HG03520 (cell line): Measurements from ENCODE around the gene ACTBL2.
"Not testable (repeated sequence)": the region's sequence is repeated elsewhere in the genome, so short reads cannot be mapped to it uniquely, and the experiment has no call there.

Source experiments
- ATAC-seq: cut with Tn5 transposase; IDR thresholded peaks from one replicate; pipeline ENCODE4 v1.9.1; 2021; ENCODE audit warnings: mild to moderate bottlenecking, moderate library complexity; ENCODE audit not compliant: unreplicated experiment

ACTBL2 gene

DNA sequence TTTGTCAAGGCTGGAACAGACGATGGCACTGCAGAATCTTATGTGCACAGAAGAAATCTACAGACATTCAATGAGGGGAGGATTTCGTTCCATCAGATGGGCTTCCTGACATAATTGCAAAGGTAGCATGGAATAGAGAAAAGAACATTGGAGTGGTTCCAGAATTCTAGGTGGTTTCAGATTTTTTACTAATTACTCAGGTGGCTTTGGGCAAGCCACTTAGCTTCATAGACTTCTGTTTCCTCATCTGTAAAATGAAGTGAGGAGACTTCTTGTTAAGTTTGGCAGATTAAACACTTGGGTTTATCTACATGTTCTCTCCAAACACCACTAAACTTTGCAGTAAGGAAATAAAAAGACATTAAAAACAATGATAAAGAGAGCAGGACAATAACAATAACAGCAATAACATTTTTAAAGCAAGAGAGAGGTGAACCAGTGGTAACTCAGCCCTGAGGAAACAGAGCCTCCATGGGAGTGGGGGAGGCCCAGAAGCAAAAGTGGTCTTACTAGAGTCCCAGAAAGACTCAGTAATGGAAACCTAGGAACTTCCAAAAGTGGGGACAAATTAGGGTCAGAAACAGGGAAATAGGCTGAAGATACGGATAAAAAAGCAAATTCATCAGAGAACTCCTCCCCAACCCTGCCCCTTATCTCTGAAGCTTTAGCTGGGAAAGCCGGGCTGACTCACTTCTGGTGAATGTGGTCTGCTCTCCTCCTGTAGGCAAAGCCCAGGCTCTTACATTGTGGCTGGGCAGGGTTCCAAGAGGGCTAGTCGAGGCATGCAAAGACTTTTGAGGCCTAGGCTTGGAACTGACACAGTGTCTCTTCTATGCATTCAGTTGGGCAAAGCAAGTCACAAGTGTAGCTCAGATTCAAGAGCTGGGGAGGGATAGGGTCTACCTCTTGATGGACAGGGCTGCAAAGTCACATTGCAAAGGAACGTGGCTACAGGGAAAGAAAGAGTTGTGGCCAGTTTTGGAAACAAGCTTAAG lies 11.8 kb upstream of the ACTBL2 start:
- no peak for ATAC-seq

DNA sequence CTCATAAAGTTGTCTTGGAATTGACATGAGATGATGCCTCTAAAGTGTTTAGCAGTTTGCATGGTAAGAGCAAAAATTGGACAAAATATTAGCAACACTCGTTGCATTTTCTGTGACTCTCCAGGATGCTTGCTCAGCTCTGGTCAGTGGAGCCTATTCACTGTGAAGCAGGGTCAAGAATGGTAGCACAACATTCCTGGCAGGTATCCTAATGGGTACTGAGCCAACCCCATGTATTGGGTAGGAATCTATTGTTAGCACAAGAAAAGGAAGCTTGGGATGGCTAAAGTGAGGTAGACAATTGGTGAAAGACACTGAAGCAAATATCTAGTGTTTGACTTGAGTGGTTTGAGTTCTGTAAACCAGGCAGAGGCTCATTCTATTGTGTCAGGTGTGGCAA lies 10.4 kb upstream of the ACTBL2 start:
- ATAC-seq: no peak

DNA sequence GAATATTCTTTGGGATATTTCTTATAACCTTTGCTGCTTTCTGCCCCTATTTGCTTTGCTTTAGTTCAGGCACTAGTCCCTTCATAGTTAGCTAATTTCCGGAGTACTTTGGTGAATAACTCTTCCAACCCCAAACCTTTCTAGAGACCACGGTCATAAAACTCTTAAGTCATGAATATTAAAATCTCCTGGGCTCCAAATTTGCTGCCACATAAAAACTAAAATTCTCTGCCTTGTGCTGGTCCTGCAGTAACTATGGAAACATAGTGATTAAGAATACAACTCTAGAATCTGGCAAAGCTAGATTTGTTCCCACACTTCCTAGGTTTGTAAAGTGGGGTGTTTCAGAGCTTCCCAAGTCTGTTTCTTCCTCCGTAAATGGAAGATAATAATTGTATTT lies 10.0 kb upstream of the ACTBL2 start:
- no peak for ATAC-seq

DNA sequence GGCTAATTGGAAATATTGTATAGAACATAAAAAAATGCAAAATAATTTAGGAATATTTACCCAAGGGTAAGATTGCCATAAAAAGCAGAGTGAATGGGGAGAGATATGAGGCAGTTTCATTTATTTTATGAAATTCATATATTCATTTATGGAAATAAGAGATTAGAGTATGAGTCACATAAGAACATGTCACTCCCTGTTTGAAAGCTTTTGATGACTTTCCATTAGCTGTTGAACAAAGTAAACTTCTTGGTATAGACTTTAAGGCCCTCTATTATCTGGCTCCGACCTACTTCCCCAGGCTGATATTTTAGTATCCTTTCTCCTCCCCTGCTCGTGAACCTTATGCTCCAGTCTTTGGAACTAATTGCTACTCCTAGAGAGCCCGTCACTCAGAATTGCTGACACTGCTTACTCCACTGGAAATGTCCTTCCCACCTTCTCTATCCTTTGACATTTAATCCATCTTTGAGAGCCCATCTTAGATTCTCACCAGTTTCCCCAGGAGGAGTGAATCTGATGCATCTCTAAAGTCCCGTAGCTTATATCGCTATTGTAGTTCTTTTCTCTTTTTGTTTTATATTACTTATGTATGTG lies 8.9 kb upstream of the ACTBL2 start:
- ATAC-seq: no peak

DNA sequence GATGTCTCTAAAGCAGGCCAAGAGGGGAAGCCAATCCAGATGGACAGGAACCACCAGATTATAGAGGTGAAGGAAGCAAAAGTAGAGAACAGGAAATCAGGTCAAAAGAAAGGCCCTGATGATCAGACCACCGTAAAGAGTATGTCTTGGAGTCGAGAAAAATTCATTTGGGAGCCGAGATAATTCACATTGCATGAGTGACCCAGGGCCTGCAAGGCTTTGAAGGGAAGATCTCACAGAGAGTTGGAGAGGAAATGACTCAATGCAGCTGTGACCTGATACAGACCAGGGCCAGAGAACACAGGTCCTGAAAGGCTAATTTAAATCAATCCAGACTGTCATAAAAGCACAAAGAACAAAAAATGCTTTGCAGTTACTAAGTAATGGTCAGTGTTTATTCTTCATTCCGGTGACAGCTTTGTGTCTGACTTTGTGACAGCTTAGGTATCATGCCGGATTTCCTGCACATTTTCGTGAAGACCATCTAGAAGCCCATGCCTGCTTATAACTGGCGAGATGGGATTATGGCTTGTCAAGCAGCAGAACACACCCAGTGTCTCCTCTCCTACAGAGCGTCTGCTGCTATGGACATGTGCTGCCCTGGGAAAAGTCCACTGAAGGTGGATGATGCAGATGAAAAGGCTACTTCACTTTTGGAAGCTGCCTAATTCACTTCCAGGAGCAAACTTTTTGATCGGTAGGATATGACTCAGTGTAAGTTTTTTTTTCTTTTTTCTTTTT lies 5.8 kb upstream of the ACTBL2 start:
- ATAC-seq: no peak

DNA sequence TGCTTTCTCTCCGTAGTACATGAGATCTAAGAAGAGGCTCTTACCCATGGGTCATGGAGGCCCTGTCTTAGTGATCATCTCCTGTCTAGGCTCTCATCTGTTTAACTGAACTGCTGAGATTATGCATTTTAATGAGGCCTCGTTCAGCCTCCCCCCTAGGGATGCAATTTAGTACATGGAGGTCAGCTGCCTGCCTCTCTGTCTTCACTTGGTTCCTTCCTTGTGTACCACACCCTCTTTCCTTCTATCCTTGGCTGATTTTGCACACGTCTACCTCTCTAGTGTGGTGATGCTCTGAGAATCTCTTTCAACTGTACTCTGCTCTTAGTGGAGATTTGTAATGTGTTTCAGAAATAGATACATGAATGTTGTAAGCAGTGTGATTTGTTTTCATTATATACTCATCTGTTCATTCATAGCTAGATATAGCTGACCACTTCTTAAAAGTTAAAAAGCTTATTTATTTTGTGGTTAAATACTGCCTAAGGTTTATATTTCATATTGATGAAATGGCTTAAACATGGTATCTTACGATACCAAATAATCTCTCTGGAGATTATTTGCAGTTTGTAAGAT lies 3.5 kb upstream of the ACTBL2 start:
- ATAC-seq: no peak

DNA sequence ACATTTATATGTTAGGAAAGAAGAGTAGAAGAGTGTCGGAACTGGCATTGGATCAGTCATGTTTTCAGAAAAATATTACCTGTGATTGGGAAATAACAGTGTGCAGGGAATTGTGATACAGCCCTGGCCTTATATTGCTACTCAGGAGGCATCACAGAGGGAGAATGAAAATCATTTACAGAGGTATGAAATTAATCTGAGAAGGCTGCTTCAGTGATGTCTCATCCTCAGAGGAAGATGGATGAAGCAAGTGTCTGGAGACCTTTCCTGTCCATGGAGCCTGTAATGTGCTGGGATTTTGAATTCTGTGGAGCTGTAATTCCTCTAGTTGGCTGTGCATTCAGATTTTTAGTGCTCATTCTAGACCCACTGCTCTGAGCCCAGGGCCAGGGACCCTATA lies 3.8 kb downstream of the ACTBL2 start:
- no peak for ATAC-seq

DNA sequence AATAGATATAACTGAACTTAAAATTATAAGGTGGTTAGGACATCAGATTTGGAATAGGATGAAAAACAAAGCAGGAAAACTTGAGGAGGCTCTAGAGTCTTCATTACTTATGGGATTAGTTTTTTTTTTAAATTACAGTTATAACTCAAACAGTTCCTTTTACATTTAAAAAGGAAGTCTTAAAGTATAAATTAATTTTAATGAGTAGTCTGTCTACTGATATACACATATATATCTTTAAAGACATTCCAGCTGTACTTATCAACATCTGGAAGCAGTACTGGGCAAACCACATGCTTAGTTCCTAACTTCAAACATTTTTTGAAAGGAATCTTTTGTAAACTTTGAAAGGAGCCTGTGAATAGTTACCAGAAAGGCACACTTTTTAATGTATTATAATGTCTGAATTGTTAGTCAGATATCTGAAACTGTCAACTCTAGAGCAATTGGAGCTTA lies 6.0 kb downstream of the ACTBL2 start:
- ATAC-seq: no peak

DNA sequence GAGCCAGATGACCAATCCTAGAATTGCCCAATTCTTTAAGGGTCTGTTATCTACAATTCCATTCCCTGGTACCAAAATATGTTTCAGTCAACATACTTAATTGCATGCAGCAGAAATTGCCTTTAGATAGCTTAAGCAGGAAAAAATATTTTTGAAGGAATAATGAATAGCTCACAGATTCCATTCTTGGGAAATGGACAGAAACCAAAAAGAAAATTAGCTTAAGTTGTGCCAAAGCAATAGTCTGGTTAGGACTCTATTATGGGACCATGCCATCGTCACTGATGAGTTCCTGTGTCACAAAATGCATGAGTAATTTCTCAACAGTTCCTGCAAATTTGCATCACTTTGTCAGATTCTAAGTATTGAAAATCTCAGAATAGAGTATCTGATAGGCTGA lies 12.3 kb downstream of the ACTBL2 start:
- no peak for ATAC-seq

DNA sequence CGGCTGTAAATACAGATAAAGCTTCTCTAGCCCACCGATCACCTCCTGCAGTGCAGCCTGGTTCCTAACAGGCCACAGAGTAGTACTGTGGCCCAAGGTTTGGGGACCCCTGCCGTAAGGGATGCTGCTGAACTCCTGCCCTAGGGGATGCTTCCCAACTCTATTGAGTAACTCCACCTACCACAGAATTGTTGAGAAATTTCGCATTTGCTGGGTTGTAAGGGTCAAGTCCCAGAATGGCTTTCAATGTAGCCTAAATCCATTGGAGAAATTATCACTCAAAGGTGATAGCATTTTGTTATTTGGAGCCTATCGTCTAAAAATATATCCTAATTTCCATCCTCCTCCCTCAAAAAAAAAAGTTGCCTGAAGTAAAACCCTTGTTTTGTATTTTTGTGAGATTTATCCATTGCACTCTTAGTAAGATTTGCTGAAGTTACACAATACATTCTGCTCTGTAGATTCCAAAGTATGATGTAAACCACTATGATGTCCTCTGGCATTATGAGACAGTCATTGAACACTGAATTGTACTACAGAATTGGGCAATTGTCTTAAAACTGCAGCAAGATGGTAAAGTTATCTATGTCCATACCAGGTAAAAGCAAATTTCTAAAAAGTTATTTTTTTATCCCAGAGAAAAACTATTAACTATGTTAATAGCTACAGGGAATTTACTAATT lies 14.0 kb downstream of the ACTBL2 start:
- ATAC-seq: no peak

DNA sequence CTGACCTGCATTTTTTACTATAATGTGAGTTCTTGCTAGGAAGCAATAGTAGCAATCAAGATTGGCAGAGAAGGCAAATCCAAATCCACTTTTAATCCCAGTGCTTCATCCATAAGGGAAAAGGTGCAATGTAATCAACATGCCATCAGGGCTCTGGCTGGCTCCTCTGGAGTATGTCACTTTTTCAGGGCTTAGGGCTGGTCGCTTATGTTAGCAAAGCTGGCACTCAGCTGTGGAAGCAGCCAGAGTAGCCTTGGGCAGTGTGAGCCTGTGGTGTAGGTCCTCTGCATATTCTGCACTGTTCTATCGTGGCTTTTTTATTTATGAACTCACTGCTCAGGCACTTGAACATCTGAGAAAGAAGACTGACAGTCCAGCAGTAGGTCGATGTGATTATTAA lies 16.1 kb downstream of the ACTBL2 start:
- no peak for ATAC-seq

DNA sequence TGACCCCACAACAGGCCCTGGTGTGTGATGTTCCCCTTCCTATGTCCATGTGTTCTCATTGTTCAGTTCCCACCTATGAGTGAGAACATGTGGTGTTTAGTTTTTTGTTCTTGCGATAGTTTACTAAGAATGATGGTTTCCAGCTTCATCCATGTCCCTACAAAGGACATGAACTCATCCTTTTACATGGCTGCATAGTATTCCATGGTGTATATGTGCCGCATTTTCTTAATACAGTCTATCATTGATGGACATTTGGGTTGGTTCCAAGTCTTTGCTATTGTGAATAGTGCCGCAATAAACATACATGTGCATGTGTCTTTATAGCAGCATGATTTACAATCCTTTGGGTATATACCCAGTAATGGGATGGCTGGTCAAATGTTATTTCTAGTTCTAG lies 22.6 kb downstream of the ACTBL2 start:
- ATAC-seq: not testable (repeated sequence)

DNA sequence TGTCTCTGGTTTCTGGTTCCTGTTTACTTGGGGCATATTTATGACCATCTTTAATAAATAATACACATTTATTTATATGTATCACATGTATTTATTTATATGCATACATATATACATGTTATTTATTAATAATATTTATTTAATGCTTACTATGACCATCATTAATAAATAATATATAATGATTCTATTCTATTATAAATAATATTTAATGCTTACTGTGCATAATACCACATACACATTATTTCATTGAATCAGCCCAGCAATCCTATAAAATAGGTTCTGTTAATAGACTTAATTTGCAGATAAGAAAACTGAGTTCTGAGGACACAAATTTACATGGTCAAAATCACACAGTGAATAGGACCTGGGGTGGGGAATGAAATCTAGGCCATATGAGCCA lies 24.2 kb downstream of the ACTBL2 start:
- ATAC-seq: no peak

DNA sequence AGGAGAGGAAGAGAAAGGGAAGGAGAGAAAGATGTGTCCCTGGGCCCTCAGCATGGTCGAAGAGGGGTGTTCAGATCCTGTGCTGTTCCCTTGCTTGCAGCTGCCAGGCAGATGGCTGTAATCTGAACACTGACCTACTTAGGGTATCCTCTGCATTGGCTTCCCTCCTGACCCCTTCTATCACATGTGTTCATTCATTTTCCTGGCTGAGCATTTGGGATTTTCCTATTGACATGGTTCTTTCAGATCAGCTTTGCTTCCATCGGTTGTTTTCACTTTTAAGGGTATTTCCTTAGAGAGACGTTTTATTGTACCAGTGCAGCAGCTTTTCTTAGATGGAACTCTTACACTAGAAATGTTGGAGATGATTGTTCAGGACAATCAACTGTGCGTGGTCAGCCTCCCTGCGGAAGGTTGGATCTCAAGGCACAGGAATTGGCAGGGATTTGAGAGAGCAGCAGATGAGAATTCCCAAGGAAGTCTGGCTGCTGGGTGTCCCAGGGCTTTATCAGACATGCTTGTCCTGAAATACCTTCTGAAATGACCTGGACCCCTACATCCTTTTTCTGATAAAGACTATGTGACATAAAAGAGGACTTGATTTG lies 26.0 kb downstream of the ACTBL2 start:
- no peak for ATAC-seq

DNA sequence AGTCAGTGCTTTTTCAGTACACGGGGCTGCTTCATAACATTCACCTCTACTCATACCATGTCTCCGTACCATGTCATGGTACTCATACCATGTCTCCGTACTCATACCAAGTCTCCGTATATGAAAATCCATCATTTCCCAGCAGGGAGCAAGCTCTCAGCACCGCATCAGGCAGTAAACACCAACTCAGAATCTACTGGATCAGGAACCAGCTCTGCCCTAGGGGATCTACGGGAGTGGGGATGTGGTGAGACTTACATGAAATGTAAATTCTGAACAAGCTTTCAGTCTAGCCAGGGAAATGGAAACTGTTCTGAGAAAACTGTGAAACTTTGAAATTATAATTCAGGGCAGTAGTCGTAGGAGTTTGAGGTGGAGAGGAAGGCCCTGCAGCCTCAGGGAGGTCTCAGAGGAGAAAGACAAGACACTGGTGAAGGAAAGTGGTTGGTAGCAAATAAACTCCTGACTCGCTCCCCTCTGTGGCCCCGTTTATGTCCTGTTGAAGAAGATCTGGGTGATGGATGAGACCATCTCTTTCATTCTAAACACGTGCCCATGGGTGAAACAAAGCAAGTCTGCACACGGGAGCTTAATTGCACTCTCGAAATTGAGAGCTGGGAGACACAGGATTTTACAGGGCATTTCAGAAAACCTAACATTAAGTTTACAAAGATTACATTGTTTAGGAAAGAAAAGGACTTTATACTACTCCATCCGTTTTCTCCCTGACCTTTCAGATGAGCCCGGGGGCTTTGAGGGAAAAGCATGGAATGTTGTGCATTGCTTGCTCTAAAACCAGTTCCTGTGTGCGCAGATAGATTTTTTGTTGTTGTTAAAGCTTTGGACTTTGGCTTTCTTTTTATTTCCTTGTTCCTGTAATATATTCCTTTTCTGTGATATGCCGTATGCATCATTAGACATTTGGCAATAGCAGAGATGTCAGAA lies 26.8 kb downstream of the ACTBL2 start:
- no peak for ATAC-seq

DNA sequence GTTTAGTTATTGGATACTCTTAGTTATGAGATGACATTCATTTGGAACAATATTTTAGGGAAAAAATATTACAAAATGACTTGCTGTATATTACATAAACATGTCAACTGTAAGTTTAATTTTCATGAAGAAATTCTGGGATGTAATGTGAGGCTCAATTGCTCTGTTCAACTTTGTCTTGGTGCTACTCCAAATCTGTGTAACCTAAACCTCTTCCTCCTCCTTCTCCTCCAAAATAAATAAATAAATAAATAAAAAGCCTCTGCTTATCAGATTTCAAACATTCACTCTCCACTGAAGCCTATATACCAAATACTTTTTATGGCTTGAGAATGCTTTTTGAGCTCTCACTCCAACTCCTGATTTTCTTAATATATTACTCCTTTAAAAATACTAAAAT lies 27.7 kb downstream of the ACTBL2 start:
- no peak for ATAC-seq

DNA sequence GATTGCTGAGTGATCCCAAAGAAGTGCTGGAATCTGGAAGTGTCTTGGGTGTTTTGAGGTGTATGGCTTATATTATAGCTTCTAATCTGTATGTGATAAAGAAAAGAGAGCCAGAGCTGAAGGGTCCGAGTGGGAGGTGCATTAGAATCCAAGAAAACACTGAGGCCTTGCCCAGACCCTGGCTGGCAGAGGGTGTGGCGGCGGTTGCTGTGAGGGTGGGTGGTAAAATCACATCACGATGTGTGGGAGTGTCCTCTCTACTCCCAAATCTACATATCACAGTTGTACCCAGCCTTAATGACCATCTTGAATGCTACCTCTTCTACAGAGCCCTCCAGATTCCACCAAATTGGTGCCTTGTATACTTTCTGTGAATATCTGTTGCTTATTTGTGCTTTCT lies 28.9 kb downstream of the ACTBL2 start:
- no peak for ATAC-seq

DNA sequence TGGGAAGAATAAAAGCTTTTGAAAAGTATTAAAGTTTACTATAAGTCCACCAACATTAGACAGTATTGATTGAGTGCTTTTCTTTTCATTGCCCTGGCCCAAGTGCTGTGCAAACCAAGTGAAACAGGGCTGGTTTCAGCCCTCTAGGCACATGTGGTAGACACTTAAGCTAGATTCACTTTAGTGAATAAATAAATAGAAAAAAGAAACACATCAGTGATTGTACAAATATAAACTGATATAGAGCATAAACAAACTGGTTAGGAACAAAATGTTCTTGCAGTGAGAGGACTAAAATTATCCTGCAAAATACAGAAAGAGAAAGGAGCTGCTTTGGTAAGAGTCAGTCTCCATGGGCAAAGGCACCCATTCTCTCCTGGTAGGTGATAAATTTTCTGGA lies 29.7 kb downstream of the ACTBL2 start:
- ATAC-seq: no peak
